AG04450 (cell line): ENCODE data around the gene ANO8. TPM values are rescaled to one million over a fixed set of nuclear protein-coding genes. Genes with fewer than 3 reads are reported as not detected.

Experiments used
- CTCF ChIA-PET: fragments of 300-600, 350-600 bp; formaldehyde crosslinking; extraction: SDS; loops from one replicate; lab custom pipeline; 2022; ENCODE audit warnings: antibody characterized with exemption, inconsistent platforms; lab: Charles Lee
- POLR2A ChIA-PET: fragments of 350-600 bp; formaldehyde crosslinking; extraction: SDS; loops from one replicate; lab custom pipeline; 2021; ENCODE audit warnings: antibody characterized with exemption, inconsistent platforms; lab: Yijun Ruan, JAX
- DNase-seq: peaks from one replicate; pipeline ENCODE4 v3.0.0-alpha.2; 2011; ENCODE audit warnings: low read depth, low spot score
- H3K27ac ChIP-seq: one replicate; pipeline ENCODE4 v1.5.1; 2012; ENCODE audit warnings: low read depth, low read length, control low read depth
- H3K27me3 ChIP-seq: one replicate; pipeline ENCODE4 v1.6.0; 2012; ENCODE audit warnings: low read length; ENCODE audit not compliant: control insufficient read depth, insufficient read depth
- H3K4me3 ChIP-seq: 2 replicates; pipeline ENCODE4 v1.5.1; 2011; ENCODE audit warnings: mild to moderate bottlenecking, low read depth, low read length, control low read depth
- H3K9me3 ChIP-seq: 2 replicates; pipeline ENCODE4 v1.5.1; 2012; ENCODE audit warnings: low read length; ENCODE audit not compliant: control insufficient read depth, insufficient read depth
- polyA plus RNA-seq: library from polyadenylated mRNA; depleted of rRNA; stranded (reverse); fragments of >200 nt; gene quantifications from 2 replicates; pipeline ENCODE4 v1.2.3, GENCODE V29; 2011
- TF ChIP-seq, protein P1 (sequence below): IDR thresholded peaks from 2 replicates; pipeline ENCODE4 v1.5.1; 2011; ENCODE audit warnings: low read depth, low read length, control low read depth, inconsistent platforms

The ANO8 gene
- polyA plus RNA-seq, 1 experiment, result 1.8 TPM

DNA sequence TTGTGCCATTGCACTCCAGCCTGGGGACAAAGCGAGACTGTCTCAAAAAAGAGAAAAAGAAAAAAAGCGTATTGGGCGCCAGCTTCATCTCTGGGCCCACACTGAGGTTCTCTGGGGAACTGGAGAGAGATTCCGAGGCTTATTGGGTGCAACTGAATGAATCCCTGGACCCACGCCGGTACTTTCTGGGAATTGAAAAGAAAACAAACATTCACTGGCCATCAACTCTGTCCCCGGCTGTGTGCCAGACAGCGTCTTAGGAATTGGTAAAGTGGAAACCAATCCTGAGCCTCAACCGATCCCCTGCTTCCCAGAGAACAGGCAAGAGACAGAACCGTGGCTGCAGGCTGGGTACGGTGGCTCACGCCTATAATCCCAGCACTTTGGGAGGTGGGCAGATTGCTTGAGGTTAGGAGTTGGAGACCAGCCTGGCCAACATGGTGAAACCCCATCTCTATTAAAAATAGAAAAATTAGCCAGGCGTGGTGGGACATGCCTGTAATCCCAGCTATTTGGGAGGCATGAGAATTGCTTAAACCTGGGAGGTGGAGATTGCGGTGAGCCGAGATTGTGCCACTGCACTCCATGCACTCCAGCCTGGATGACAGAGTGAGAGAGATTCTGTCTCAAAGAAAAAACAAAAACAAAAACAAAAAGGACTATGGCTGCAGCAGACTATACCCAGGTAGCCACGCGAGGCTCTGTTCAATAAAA is 8.6 kb downstream of the ANO8 start:
- POLR2A ChIA-PET, result no interaction called here
- no peak for DNase-seq

GRCh38 chr19:17325133-17325532 is 9.5 kb downstream of the ANO8 start:
- TF ChIP-seq, protein P1, sequence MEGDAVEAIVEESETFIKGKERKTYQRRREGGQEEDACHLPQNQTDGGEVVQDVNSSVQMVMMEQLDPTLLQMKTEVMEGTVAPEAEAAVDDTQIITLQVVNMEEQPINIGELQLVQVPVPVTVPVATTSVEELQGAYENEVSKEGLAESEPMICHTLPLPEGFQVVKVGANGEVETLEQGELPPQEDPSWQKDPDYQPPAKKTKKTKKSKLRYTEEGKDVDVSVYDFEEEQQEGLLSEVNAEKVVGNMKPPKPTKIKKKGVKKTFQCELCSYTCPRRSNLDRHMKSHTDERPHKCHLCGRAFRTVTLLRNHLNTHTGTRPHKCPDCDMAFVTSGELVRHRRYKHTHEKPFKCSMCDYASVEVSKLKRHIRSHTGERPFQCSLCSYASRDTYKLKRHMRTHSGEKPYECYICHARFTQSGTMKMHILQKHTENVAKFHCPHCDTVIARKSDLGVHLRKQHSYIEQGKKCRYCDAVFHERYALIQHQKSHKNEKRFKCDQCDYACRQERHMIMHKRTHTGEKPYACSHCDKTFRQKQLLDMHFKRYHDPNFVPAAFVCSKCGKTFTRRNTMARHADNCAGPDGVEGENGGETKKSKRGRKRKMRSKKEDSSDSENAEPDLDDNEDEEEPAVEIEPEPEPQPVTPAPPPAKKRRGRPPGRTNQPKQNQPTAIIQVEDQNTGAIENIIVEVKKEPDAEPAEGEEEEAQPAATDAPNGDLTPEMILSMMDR, result no peak
- peaks cover 3% of the 10 kb centered on the region; the same call in 1 of the 2 replicates for H3K9me3 ChIP-seq
- H3K27ac ChIP-seq, result no peak overlapping the region
- POLR2A ChIA-PET, result interaction anchor here (0.6 to 1.4 kb wide), 3 partner anchors 9 to 20 kb away, joined by 3 to 5 read pairs (median 3); partner anchors contain the start of gene DDA1
- H3K4me3 ChIP-seq, result no peak overlapping the region
- CTCF ChIA-PET, result no interaction called here
- no peak for DNase-seq
- H3K27me3 ChIP-seq, result peaks cover 3% of the 10 kb centered on the region

More for the DNA sequence above, 8.6 kb downstream of the ANO8 start:
- CTCF ChIA-PET, result no interaction called here
- H3K27me3 ChIP-seq, result peaks cover 3% of the 10 kb centered on the region
- H3K4me3 ChIP-seq, result no peak overlapping the region
- H3K27ac ChIP-seq, result no peak overlapping the region
- H3K9me3 ChIP-seq, result peaks cover 5% of the 10 kb centered on the region; the same call in 1 of the 2 replicates
- TF ChIP-seq, protein P1, result no peak

GRCh38 chr19:17324357-17325114 is 10.1 kb downstream of the ANO8 start:
- ChIA-PET POLR2A (interaction anchor here (0.6 to 1.4 kb wide), 3 partner anchors 9 to 19 kb away, joined by 3 to 5 read pairs (median 3); partner anchors contain the start of gene DDA1), CTCF (no interaction called here)
- DNase-seq, result no peak
- no peak overlapping the region for H3K27ac ChIP-seq
- TF ChIP-seq, protein P1, result no peak
- no peak overlapping the region for H3K4me3 ChIP-seq
- H3K9me3 ChIP-seq, result no peaks in the 10 kb centered on the region; the same call in 1 of the 2 replicates
- H3K27me3 ChIP-seq, result no peaks in the 10 kb centered on the region

- Histone ChIP-seq H3K4me3 (no peak overlapping the region), H3K27me3 (no peaks in the 10 kb centered on the region), H3K27ac (no peak overlapping the region), H3K9me3 (no peaks in the 10 kb centered on the region; the same call in 1 of the 2 replicates)
- DNase-seq, result no peak
- ChIA-PET POLR2A (interaction anchor here (0.7 to 1.4 kb wide), 3 partner anchors 15 to 52 kb away, joined by 3 to 5 read pairs (median 3); partner anchors contain the start of gene DDA1), CTCF (no interaction called here)
- TF ChIP-seq, protein P1, result no peak
These were observed 10.7 kb downstream of the ANO8 start for GRCh38 chr19:17323964-17324332.
